Measurements from ENCODE around the gene FAH. TPM values are rescaled to one million over a fixed set of nuclear protein-coding genes. Genes with fewer than 3 reads are reported as not detected.

Gene FAH
- 56.0 and 108 TPM in 2 replicates for total RNA-seq (2011; cell fraction: chromatin; rRNA removed; ENCODE audit: low replicate concordance)
- 63.9 and 67.4 TPM in 2 replicates for total RNA-seq (2011; cell fraction: nucleolus; rRNA removed)
- 79.6 and 83.7 TPM in 2 replicates for total RNA-seq (2011; cell fraction: nucleoplasm; rRNA removed)
- total RNA-seq (2014; rRNA removed) (89.0 and 100 TPM in 2 replicates), total RNA-seq (2014; rRNA removed; fragmentation: Illumina TruSeq; extraction: Trizol) (51.1 and 66.8 TPM in 2 replicates), total RNA-seq (2015; rRNA removed; fragmentation: Illumina TruSeq; extraction: Trizol) (103 and 107 TPM in 2 replicates), total RNA-seq (2021) (117 and 121 TPM in 2 replicates), polyA plus RNA-seq (2011; rRNA removed) (64.8 and 69.7 TPM in 2 replicates), polyA plus RNA-seq (2014; fragmentation: Illumina TruSeq; extraction: Trizol) (122 and 129 TPM in 2 replicates), polyA plus RNA-seq (2014; fragmentation: Nextera tagmentation; extraction: Ambion mirVana) (100 to 1,000 TPM; 302 to 310 TPM), polyA plus RNA-seq (2014; rRNA removed) (80.7 and 95.4 TPM in 2 replicates), polyA minus RNA-seq (2011; rRNA and poly(A)+ RNA removed) (80.7 and 150 TPM in 2 replicates), Bru-seq, nascent RNA (percentile 79 among the genes with signal in this experiment), BruChase-seq, experiment 1, labeled RNA remaining after a 2-hour chase (percentile 65 among the genes with signal in this experiment), BruChase-seq, experiment 2, labeled RNA remaining after a 6-hour chase (percentile 65 among the genes with signal in this experiment)
- 77.3 and 116 TPM in 2 replicates for polyA plus RNA-seq (2011; cell fraction: cytosol; rRNA removed)
- 114 and 173 TPM in 2 replicates for polyA plus RNA-seq (2011; cell fraction: nucleus; rRNA removed)
- 158 and 187 TPM in 2 replicates for polyA plus RNA-seq (2012)
- 62.9 and 87.4 TPM in 2 replicates for polyA minus RNA-seq (2011; cell fraction: cytosol; rRNA and poly(A)+ RNA removed)
- polyA minus RNA-seq (2011; cell fraction: nucleus; rRNA and poly(A)+ RNA removed) = 44.5 and 46.4 TPM in 2 replicates
- long read RNA-seq, experiment 1, transcript FAH-208 (5 exons, 2,087 nt) = minor isoform, 5 of 203 reads
- long read RNA-seq, experiment 1, transcript FAH-213 (14 exons, 1,549 nt) = major isoform, 102 of 203 reads
- long read RNA-seq, experiment 1, transcript FAH-202 (15 exons, 2,152 nt) = minor isoform, 21 of 203 reads
- long read RNA-seq, experiment 1, transcript FAH-201 (15 exons, 1,471 nt) = minor isoform, 9 of 203 reads
- long read RNA-seq, experiment 1, partial matches to known transcripts = 36 of 203 reads
- long read RNA-seq, experiment 1, other reads (novel, unspliced or antisense) = 25 of 203 reads
- long read RNA-seq, experiment 2, transcript FAH-202 (15 exons, 2,152 nt) = minor isoform, 5 of 181 reads
- long read RNA-seq, experiment 2, transcript FAH-213 (14 exons, 1,549 nt) = major isoform, 105 of 181 reads
- long read RNA-seq, experiment 2, partial matches to known transcripts = 30 of 181 reads
- long read RNA-seq, experiment 2, other reads (novel, unspliced or antisense) = 34 of 181 reads
- long read RNA-seq, experiment 3, transcript FAH-201 (15 exons, 1,471 nt) = minor isoform, 6 of 169 reads
- long read RNA-seq, experiment 3, transcript FAH-202 (15 exons, 2,152 nt) = minor isoform, 7 of 169 reads
- long read RNA-seq, experiment 3, transcript FAH-213 (14 exons, 1,549 nt) = major isoform, 138 of 169 reads
- long read RNA-seq, experiment 3, partial matches to known transcripts = 4 of 169 reads
- long read RNA-seq, experiment 3, other reads (novel, unspliced or antisense) = 9 of 169 reads

DNA sequence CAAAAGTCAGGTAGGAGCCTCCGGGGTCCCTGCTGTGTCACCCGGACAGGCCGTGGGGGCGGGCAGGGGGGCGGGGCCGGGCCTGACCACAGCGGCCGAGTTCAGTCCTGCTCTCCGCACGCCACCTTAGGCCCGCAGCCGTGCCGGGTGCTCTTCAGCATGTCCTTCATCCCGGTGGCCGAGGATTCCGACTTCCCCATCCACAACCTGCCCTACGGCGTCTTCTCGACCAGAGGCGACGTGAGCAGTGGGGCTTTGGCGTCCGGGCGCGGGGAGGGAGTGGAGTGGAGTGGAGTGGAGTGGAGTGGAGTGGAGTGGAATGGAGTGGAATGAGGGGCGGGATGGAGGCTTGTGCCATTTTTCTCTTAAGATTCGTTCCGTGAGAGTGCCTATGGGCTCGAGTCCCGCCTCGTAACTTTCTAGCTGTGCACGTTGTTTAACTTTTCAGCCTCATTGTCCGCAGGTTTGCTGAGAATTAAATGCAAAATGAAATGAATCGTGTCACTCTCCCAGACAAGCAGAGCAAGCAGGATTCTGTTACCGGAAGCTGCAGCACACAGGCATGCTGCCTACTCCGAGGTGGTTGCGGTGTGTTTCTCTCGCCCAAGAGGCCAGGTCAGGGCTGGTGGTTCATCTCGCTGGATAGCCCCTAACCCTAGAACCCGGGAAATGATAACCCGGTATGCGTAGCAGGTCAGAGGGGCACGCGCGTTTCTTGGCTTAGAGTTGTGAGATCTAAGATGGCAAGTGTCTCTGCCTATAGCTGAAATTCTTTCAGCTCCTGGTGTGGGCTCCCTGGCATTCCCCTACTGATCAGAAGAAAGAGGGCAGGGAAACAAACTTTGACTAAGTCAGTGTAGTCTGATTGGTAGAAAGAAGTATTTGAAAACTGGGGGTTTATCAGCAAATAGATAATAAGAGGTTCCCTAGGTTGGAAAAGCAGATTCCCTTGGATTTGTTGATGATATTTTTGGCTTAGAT lies at the start of gene FAH:
FAH (plus strand) TSS at position 104 of the 981 bp plus-strand sequence; CDS start at position 160, 56 bp downstream.
- under 1% methylated on average over 35 of the region's 45 CpGs for WGBS (ENCODE audit: insufficient coverage, low coverage, missing lambda C conversion rate)
- Histone ChIP-seq H3K9ac (ENCODE audit: insufficient read depth in 1 of 2, low read depth in 2 of 2, low read length in 2 of 2) (peak within 1 kb of the TSS; percentile 69 to 93), H3K4me3 (peak within 1 kb of the TSS; percentile 58), H4K20me1 (replicated peaks; ENCODE audit: control insufficient read depth, insufficient read depth, low read length) (no peaks in the 10 kb centered on the region), H3K27ac (ENCODE audit: extremely low read depth, low read depth, low read length) (peak within 1 kb of the TSS; percentile 83), H2AFZ (ENCODE audit: low read depth, low read length) (peak within 1 kb of the TSS; percentile 91), H3K4me2 (ENCODE audit: insufficient read depth, low read length) (peak within 1 kb of the TSS; percentile 90), H3K4me1 (replicated peaks in 1 of 2; ENCODE audit: control insufficient read depth in 2 of 2, insufficient read depth in 2 of 2, low read length in 2 of 2) (peaks cover 32 to 47% of the 10 kb centered on the region in 2 experiments), H3K9me1 (ENCODE audit: control insufficient read depth, insufficient read depth, low read length) (no peaks in the 10 kb centered on the region), H3K27me3 (ENCODE audit: control insufficient read depth in 2 of 2, insufficient read depth in 2 of 2, low read length in 2 of 2) (no peaks in the 10 kb centered on the region), H3K36me3 (ENCODE audit: control insufficient read depth, insufficient read depth, low read length) (peaks cover 28% of the 10 kb centered on the region; the same call in 2 of the 3 replicates), H3K79me2 (ENCODE audit: control insufficient read depth, insufficient read depth, low read length) (peaks cover 33% of the 10 kb centered on the region), H3K9me3 (replicated peaks; ENCODE audit: control insufficient read depth, insufficient read depth, low read depth, low read length) (no peaks in the 10 kb centered on the region)
- ATAC-seq (peak; percentile 84), FAIRE-seq (no peak), DNase-seq (ENCODE audit: extremely low read depth in 1 of 4, low spot score in 3 of 4) (peak in 2 of 4 experiments; percentile 6 to 57)
- CTCF ChIA-PET (ENCODE audit: low intra/inter-chr PET ratio) = no interaction called here
- POLR2A ChIA-PET = interaction anchor here (0.6 to 1.2 kb wide), 2 partner anchors 11 to 398 kb away, joined by 3 to 4 read pairs; no protein-coding TSS in a partner anchor
- in situ Hi-C loops (cut with MboI) (loop anchor here (25.0 kb wide), 1 partner anchor 266 kb away; the partner anchor contains the start of gene MTHFS), intact Hi-C loops (cut with micrococcal nuclease) (loop anchor here (10.0 kb wide), 1 partner anchor 258 kb away; the partner anchor contains the start of gene MTHFS)
- TSS peak; percentile 70 for BruUV-seq (replicated peaks)
- TF ChIP-seq ZNF316 (IDR thresholded peaks at IDR 0.05) = 0 out of 2 replicates have a peak, but pooled peaks have one; percentile 1
- TF ChIP-seq EGR1 (conservative IDR thresholded peaks at IDR 0.05) = peak; percentile 61
- TF ChIP-seq GABPA (tag; conservative IDR thresholded peaks at IDR 0.05; ENCODE audit: low read depth) = peak; percentile 42; the same call in 1 of the 2 replicates
- TF ChIP-seq, protein P1, sequence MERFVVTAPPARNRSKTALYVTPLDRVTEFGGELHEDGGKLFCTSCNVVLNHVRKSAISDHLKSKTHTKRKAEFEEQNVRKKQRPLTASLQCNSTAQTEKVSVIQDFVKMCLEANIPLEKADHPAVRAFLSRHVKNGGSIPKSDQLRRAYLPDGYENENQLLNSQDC (CRISPR knock-in tag; IDR thresholded peaks at IDR 0.05) = 0 out of 2 replicates have a peak, but pooled peaks have one; percentile 19

Data from K562 (cell line).